Measurements from ENCODE around the gene SCAMP1. TPM values are rescaled to one million over a fixed set of nuclear protein-coding genes. Genes with fewer than 3 reads are reported as not detected.

The SCAMP1 gene
- total and polyA plus RNA-seq, 8 donors, result 31.9 to 58.2 (median 46.1) TPM

- Histone ChIP-seq H3K4me3 (no peak overlapping the region), H3K27ac (no peak overlapping the region), H3K36me3 (no peaks in the 10 kb centered on the region), H3K27me3 (no peaks in the 10 kb centered on the region), H3K9me3 (no peaks in the 10 kb centered on the region), H3K4me1 (peaks cover 0 to 6% of the 10 kb centered on the region in 2 donors)
- TF ChIP-seq, protein P1, sequence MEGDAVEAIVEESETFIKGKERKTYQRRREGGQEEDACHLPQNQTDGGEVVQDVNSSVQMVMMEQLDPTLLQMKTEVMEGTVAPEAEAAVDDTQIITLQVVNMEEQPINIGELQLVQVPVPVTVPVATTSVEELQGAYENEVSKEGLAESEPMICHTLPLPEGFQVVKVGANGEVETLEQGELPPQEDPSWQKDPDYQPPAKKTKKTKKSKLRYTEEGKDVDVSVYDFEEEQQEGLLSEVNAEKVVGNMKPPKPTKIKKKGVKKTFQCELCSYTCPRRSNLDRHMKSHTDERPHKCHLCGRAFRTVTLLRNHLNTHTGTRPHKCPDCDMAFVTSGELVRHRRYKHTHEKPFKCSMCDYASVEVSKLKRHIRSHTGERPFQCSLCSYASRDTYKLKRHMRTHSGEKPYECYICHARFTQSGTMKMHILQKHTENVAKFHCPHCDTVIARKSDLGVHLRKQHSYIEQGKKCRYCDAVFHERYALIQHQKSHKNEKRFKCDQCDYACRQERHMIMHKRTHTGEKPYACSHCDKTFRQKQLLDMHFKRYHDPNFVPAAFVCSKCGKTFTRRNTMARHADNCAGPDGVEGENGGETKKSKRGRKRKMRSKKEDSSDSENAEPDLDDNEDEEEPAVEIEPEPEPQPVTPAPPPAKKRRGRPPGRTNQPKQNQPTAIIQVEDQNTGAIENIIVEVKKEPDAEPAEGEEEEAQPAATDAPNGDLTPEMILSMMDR (IDR thresholded peaks at IDR 0.05), result peak; percentile 77 to 78
- intact Hi-C loops (cut with DNase I), result loop anchor here in 1 of 2 donors (10.0 kb wide), 1 partner anchor 497 kb away; no protein-coding TSS in a partner anchor
- DNase-seq (peak in 2 of 4 donors; percentile 11 to 38), ATAC-seq (peak; percentile 83)
Measured at GRCh38 chr5:78467752-78468357, 107.4 kb downstream of the SCAMP1 start.

DNA sequence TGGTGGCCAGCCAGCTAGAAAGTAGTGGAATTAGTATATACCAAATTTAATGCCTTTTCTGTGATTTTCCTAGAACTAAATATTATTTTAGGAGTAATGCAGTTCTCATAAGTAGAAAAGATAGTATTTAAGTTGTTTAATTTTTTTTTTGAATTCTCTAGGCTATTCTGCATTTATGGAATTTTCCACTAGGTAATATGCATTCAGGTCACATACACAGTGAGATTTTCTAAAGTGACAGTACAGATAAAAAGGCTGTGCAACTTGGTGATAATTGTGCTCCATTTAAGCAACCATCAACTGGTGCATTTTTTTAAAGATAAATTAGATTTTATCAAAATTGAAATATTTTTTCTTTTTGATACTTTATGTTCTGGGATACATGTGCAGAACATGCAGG lies 111.5 kb downstream of the SCAMP1 start:
- peaks cover 0 to 5% of the 10 kb centered on the region in 2 donors for H3K36me3 ChIP-seq
- DNase-seq (no peak), ATAC-seq (no peak)
- intact Hi-C loops (cut with DNase I), result loop anchor here in 1 of 2 donors (10.0 kb wide), 1 partner anchor 63 kb away; no protein-coding TSS in a partner anchor
- peaks cover 0 to 6% of the 10 kb centered on the region in 2 donors for H3K4me1 ChIP-seq
- no peak overlapping the region for H3K4me3 ChIP-seq
- TF ChIP-seq, protein P1 (IDR thresholded peaks at IDR 0.05), result no peak
- no peak overlapping the region for H3K27ac ChIP-seq
- no peaks in the 10 kb centered on the region for H3K27me3 ChIP-seq
- no peaks in the 10 kb centered on the region for H3K9me3 ChIP-seq

GRCh38 chr5:78472469-78473106 lies 112.2 kb downstream of the SCAMP1 start:
- no peaks in the 10 kb centered on the region for H3K27me3 ChIP-seq
- H3K4me3 ChIP-seq, result no peak overlapping the region
- intact Hi-C loops (cut with DNase I), result loop anchor here in 1 of 2 donors (10.0 kb wide), 1 partner anchor 62 kb away; no protein-coding TSS in a partner anchor
- ATAC-seq (peak; percentile 35), DNase-seq (peak in 1 of 4 donors; percentile 8)
- peaks cover 0 to 5% of the 10 kb centered on the region in 2 donors for H3K4me1 ChIP-seq
- H3K9me3 ChIP-seq, result no peaks in the 10 kb centered on the region
- peaks cover 0 to 5% of the 10 kb centered on the region in 2 donors for H3K36me3 ChIP-seq
- H3K27ac ChIP-seq, result no peak overlapping the region
- TF ChIP-seq, protein P1 (IDR thresholded peaks at IDR 0.05), result no peak

DNA sequence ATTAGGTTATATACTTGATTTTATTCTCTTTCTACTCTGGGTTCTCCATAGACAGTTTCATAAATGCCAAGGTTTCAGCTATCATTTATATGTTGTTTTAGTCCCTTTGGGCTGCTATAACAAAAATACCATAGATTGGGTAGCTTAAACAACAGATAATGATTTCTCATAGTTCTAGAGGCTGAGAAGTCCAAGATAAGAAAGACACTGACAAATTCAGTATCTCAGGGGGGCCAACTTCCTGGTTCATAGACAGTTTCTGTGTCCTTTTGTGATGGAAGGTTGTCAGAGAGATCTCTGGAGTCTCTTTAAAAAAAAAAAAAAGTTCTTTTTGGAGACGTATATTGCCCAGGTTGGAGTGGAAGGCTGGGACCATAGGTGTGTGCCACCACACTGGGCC lies 113.3 kb downstream of the SCAMP1 start:
- Histone ChIP-seq H3K27me3 (no peaks in the 10 kb centered on the region), H3K4me1 (no peaks in the 10 kb centered on the region), H3K9me3 (no peaks in the 10 kb centered on the region), H3K4me3 (no peak overlapping the region), H3K36me3 (peaks cover 0 to 5% of the 10 kb centered on the region in 2 donors), H3K27ac (no peak overlapping the region)
- TF ChIP-seq, protein P1 (IDR thresholded peaks at IDR 0.05), result no peak
- intact Hi-C loops (cut with DNase I), result loop anchor here in 1 of 2 donors (10.0 kb wide), 1 partner anchor 61 kb away; no protein-coding TSS in a partner anchor
- ATAC-seq (no peak), DNase-seq (no peak)

GRCh38 chr5:78475370-78475769 lies 115.0 kb downstream of the SCAMP1 start:
- Histone ChIP-seq H3K4me3 (no peak overlapping the region), H3K36me3 (peaks cover 0 to 5% of the 10 kb centered on the region in 2 donors), H3K4me1 (no peaks in the 10 kb centered on the region), H3K27ac (no peak overlapping the region), H3K27me3 (no peaks in the 10 kb centered on the region), H3K9me3 (no peaks in the 10 kb centered on the region)
- ATAC-seq (no peak), DNase-seq (no peak)
- intact Hi-C loops (cut with DNase I), result loop anchor here in 1 of 2 donors (10.0 kb wide), 1 partner anchor 59 kb away; no protein-coding TSS in a partner anchor
- TF ChIP-seq, protein P1 (IDR thresholded peaks at IDR 0.05), result no peak

Measured in left lung (tissue), 10 donors.